Body of pancreas (tissue), 4 donors: Measurements from ENCODE around the gene DOCK2.

ENCODE experiments used
- CTCF ChIP-seq, 7 experiments: fragments of 450-650 bp in 4 of 7; fragments of 200-600 bp in 3 of 7; sonication (generic) in 3 of 7; IDR thresholded peaks; one replicate each; pipeline ENCODE4 v1.5.1; 2016 to 2019; ENCODE audit warnings: antibody characterized with exemption in 7 of 7
- POLR2A ChIP-seq, 3 donors: fragments of 450-650 bp; IDR thresholded peaks; one replicate each; pipeline ENCODE4 v1.6.1; 2016; ENCODE audit warnings: antibody characterized with exemption in 3 of 3, mild to moderate bottlenecking in 2 of 3

- no peak for TF ChIP-seq CTCF (IDR thresholded peaks at IDR 0.05)
- no peak for TF ChIP-seq POLR2A (IDR thresholded peaks at IDR 0.05)
Measured at GRCh38 chr5:169746147-169746694, 109.1 kb downstream of the DOCK2 start.
